GM23338 (cell line): ENCODE results near the gene SLC22A5.

Source experiments
- CREB1 ChIP-seq: fragments of 250-450 bp; sonication (Bioruptor Pico); IDR thresholded peaks from 2 replicates; pipeline ENCODE4 v1.5.0; 2020; ENCODE audit warnings: low read depth, mild to moderate bottlenecking, moderate library complexity
- EZH2 ChIP-seq: fragments of 200-600 bp; sonication (generic); IDR thresholded peaks from one replicate; pipeline ENCODE4 v1.8.0; 2017; ENCODE audit warnings: antibody characterized with exemption, mild to moderate bottlenecking, low read depth; ENCODE audit not compliant: unreplicated experiment
- EZH2phosphoT487 ChIP-seq: fragments of 200-600 bp; sonication (generic); IDR thresholded peaks from one replicate; pipeline ENCODE4 v1.8.1; 2018; ENCODE audit warnings: antibody characterized with exemption; ENCODE audit not compliant: unreplicated experiment
- JUNB ChIP-seq: IDR thresholded peaks from one replicate; pipeline ENCODE4 v1.6.1; 2016; ENCODE audit warnings: antibody characterized with exemption; ENCODE audit not compliant: unreplicated experiment
- POLR2AphosphoS5 ChIP-seq: IDR thresholded peaks from 2 replicates; pipeline ENCODE4 v1.6.1; 2016; ENCODE audit warnings: antibody characterized with exemption, low read depth
- TF ChIP-seq, protein P1 (sequence below): IDR thresholded peaks from one replicate; pipeline ENCODE4 v1.6.1; 2018; ENCODE audit warnings: antibody characterized with exemption; ENCODE audit not compliant: unreplicated experiment
- TF ChIP-seq, protein P2 (sequence below), 2 experiments: fragments of 200-600 bp in 1 of 2; sonication (generic) in 1 of 2; conservative IDR thresholded peaks; 2 replicates each; pipeline versions ENCODE4 v1.5.1 to v1.6.1; 2016 to 2017; ENCODE audit warnings: antibody characterized with exemption in 2 of 2, low read depth in 2 of 2, mild to moderate bottlenecking in 2 of 2, moderate library complexity in 1 of 2

DNA sequence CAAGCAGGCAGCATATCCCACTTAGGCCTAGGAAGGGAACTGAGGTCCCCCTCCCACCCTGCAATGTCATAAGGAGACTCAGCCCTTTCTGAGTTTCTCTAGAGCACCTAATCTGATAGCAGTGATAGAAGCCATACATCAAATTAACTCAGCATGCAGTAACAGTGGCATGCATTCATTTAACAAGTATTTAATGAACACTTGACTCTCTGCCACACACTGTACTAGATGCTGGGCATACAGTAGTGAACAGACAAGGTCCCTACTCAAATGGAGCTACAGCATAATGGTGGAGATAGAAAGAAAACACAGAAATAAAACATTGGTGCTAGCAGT, 58.6 kb downstream of the SLC22A5 start:
- no peak for TF ChIP-seq EZH2phosphoT487
- no peak for TF ChIP-seq JUNB
- no peak for TF ChIP-seq EZH2
- TF ChIP-seq, protein P1, sequence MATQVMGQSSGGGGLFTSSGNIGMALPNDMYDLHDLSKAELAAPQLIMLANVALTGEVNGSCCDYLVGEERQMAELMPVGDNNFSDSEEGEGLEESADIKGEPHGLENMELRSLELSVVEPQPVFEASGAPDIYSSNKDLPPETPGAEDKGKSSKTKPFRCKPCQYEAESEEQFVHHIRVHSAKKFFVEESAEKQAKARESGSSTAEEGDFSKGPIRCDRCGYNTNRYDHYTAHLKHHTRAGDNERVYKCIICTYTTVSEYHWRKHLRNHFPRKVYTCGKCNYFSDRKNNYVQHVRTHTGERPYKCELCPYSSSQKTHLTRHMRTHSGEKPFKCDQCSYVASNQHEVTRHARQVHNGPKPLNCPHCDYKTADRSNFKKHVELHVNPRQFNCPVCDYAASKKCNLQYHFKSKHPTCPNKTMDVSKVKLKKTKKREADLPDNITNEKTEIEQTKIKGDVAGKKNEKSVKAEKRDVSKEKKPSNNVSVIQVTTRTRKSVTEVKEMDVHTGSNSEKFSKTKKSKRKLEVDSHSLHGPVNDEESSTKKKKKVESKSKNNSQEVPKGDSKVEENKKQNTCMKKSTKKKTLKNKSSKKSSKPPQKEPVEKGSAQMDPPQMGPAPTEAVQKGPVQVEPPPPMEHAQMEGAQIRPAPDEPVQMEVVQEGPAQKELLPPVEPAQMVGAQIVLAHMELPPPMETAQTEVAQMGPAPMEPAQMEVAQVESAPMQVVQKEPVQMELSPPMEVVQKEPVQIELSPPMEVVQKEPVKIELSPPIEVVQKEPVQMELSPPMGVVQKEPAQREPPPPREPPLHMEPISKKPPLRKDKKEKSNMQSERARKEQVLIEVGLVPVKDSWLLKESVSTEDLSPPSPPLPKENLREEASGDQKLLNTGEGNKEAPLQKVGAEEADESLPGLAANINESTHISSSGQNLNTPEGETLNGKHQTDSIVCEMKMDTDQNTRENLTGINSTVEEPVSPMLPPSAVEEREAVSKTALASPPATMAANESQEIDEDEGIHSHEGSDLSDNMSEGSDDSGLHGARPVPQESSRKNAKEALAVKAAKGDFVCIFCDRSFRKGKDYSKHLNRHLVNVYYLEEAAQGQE = no peak
- TF ChIP-seq, protein P2, sequence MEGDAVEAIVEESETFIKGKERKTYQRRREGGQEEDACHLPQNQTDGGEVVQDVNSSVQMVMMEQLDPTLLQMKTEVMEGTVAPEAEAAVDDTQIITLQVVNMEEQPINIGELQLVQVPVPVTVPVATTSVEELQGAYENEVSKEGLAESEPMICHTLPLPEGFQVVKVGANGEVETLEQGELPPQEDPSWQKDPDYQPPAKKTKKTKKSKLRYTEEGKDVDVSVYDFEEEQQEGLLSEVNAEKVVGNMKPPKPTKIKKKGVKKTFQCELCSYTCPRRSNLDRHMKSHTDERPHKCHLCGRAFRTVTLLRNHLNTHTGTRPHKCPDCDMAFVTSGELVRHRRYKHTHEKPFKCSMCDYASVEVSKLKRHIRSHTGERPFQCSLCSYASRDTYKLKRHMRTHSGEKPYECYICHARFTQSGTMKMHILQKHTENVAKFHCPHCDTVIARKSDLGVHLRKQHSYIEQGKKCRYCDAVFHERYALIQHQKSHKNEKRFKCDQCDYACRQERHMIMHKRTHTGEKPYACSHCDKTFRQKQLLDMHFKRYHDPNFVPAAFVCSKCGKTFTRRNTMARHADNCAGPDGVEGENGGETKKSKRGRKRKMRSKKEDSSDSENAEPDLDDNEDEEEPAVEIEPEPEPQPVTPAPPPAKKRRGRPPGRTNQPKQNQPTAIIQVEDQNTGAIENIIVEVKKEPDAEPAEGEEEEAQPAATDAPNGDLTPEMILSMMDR (conservative IDR thresholded peaks at IDR 0.05; ENCODE audit: low read depth in 2 of 2) = no peak
- no peak for TF ChIP-seq POLR2AphosphoS5
- no peak for TF ChIP-seq CREB1 (CRISPR knock-in tag)
